ENCODE results near the gene NOS1AP.

The NOS1AP gene

GRCh38 chr1:162305969-162306368 lies 236.5 kb downstream of the NOS1AP start:
- DNase-seq: no peak

GRCh38 chr1:162310337-162310736 lies 240.8 kb downstream of the NOS1AP start:
- no peak for DNase-seq

GRCh38 chr1:162314206-162314605 lies 244.7 kb downstream of the NOS1AP start:
- no peak for DNase-seq

- DNase-seq: no peak
These were observed 246.2 kb downstream of the NOS1AP start for GRCh38 chr1:162315673-162316072.

- no peak for DNase-seq
These were observed 246.7 kb downstream of the NOS1AP start for GRCh38 chr1:162316187-162316586.

- DNase-seq: no peak
These were observed 248.1 kb downstream of the NOS1AP start for GRCh38 chr1:162317621-162318020.

- no peak for DNase-seq
These were observed 250.1 kb downstream of the NOS1AP start for GRCh38 chr1:162319493-162320175.

GRCh38 chr1:162321809-162322422 lies 252.4 kb downstream of the NOS1AP start:
- no peak for DNase-seq

- DNase-seq: no peak
These were observed 253.5 kb downstream of the NOS1AP start for GRCh38 chr1:162323023-162323422.

- DNase-seq: no peak
These were observed 254.9 kb downstream of the NOS1AP start for GRCh38 chr1:162324396-162324795.

- DNase-seq: no peak
These were observed 257.1 kb downstream of the NOS1AP start for GRCh38 chr1:162326559-162326958.

GRCh38 chr1:162327144-162327787 lies 257.8 kb downstream of the NOS1AP start:
- DNase-seq: no peak

GRCh38 chr1:162327788-162328165 lies 258.3 kb downstream of the NOS1AP start:
- no peak for DNase-seq

GRCh38 chr1:162328512-162328911 lies 259.0 kb downstream of the NOS1AP start:
- DNase-seq: peak; percentile 79

- no peak for DNase-seq
These were observed 260.3 kb downstream of the NOS1AP start for GRCh38 chr1:162329826-162330225.

GRCh38 chr1:162333991-162334390 lies 264.5 kb downstream of the NOS1AP start:
- no peak for DNase-seq

GRCh38 chr1:162335126-162335525 lies 265.6 kb downstream of the NOS1AP start:
- DNase-seq: no peak

- DNase-seq: no peak
These were observed 267.3 kb downstream of the NOS1AP start for GRCh38 chr1:162336621-162337285.

- DNase-seq: no peak
These were observed 273.0 kb downstream of the NOS1AP start for GRCh38 chr1:162342452-162342983.

GRCh38 chr1:162343470-162343869 lies 274.0 kb downstream of the NOS1AP start:
- DNase-seq: no peak

GRCh38 chr1:162347281-162347680 lies 277.8 kb downstream of the NOS1AP start:
- DNase-seq: no peak

GRCh38 chr1:162349635-162350330 lies 280.3 kb downstream of the NOS1AP start:
- DNase-seq: no peak
